Measurements from ENCODE around the gene FRG2C. TPM values are rescaled to one million over a fixed set of nuclear protein-coding genes. Genes with fewer than 3 reads are reported as not detected.
"Not testable (repeated sequence)": the region's sequence is repeated elsewhere in the genome, so short reads cannot be mapped to it uniquely, and the experiment has no call there.

The FRG2C gene
- not detected in 2 replicates for total RNA-seq (2014; rRNA removed; shearing (Covaris generic))
- not detected in 2 replicates for polyA plus RNA-seq (2015; cell fraction: cytosol; rRNA removed)
- polyA plus RNA-seq (2015; cell fraction: nucleus; rRNA removed) = not detected in 2 replicates

DNA sequence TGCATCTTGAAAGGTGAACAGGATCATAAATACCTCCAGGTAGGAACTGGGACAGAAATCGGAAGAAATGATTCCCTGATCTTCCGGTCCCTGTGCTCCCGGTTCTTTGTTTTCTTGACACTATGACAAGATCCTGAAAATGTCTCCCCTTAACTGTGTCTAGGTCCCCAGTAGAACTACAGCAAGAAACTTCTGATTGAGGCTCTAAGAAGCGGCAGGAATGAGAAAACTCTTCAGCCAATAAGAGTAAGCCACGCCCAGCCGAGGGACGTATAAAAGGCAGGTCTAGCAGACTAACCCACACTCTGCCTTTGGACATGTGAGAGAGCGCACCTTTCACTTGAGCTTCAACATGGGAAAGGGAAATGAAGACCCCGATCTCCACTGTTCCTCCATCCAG, at the start of gene FRG2C:
Gene FRG2C, plus strand, starts transcription at position 301 of the 400 bp plus-strand sequence. Its CDS starts 52 bp downstream, at position 353.
- not testable (repeated sequence) for DNase-seq (ENCODE audit: low read depth)

DNA sequence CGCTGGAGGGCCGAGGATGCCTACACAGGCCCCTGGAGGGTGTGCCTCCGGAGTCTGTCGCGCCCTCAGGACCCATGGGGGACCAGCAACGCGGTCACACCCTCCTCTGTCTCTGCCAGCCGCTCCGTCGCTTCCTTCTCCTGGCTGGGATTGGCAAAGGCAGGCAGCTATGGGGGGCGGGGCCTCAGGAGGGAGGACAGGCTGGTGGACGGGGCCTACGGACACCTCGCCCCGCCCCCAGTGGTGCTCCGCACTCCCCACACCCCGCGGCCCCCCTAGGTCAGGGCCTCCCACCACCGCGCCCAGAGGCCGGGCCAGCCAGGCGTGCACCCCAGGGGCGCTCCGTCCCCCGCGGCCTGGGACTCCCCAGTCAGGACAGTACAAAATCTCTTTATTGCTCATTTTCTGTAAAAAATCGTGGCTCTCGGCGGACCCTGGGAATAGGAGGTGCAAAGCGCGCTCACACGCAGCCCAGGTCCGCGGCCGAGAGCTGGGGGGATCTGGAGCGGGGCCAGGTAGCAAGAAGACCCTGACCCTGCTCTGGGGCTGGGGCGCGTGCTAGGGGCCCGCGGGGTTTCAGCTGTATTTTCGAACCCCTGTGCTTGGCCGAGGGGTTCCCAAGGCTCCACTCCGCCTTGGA, 45.3 kb upstream of the FRG2C start:
- DNase-seq (ENCODE audit: low read depth) = not testable (repeated sequence)

DNA sequence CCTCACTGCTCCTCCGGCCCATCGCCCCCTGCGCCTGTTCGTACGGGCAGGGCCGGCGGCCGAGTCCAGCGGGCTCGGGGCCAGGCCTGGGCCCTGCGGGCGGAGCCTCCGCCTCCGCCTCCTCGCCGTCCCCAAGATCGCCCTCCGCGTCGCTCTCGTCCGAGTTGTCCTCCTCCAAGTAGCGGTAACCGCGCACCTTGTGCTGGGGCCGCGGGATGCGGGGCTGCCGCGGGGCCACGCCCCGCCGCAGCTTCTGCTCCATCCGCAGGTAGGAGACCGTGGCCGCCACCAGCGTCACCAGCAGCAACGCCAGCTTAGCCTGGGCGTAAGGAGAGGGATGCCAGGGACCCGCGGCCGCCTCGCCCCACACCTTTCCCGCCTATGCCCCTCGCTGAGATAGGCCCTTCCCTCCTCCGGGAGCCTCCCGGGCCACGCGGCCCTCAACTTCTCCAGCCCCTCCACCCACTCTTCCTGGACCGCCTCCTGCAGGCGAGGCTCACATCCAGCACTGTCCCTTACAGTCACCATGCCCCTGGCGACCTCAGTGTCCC, 44.6 kb upstream of the FRG2C start:
- DNase-seq (ENCODE audit: low read depth) = not testable (repeated sequence)

DNA sequence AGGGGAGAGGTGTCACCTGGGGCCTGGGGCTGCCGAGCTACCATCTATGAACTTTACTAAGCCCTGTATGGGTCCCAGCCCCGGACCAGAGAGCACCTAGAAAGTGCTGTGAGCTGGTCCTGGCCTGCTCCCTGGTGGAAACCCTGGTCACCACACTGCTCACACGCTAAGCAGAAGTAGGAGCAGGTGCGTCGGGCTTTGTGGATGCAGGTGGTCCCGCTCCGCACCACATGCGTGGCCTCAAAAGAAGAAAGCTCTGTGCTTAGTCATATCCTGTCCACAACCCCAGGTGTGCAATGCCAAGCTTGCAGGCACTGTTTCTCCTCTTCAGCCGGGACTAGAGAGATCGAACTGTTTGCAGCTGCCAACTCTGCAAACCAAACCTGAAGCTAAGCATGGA, 42.4 kb upstream of the FRG2C start:
- DNase-seq (ENCODE audit: low read depth) = not testable (repeated sequence)

DNA sequence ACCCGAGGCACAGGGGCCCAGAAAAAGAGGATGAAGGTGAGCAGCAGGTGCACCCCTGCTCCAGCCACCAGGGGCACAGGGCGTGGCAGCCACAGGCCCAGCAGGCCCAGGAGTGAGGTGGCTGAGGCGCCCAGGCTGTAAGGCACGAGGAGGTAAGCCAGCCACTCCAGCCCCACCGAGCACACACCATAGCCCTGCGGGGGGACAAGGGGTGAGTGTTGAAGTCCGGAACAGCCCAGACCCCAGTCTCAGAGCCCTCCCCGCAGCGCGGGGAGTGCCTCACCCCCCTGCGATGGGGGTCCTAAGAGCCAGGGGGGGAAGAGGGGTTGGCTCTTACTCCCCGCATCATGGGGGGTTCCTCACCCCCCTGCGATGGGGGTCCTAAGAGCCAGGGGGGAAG, 40.5 kb upstream of the FRG2C start:
- DNase-seq (ENCODE audit: low read depth) = not testable (repeated sequence)

DNA sequence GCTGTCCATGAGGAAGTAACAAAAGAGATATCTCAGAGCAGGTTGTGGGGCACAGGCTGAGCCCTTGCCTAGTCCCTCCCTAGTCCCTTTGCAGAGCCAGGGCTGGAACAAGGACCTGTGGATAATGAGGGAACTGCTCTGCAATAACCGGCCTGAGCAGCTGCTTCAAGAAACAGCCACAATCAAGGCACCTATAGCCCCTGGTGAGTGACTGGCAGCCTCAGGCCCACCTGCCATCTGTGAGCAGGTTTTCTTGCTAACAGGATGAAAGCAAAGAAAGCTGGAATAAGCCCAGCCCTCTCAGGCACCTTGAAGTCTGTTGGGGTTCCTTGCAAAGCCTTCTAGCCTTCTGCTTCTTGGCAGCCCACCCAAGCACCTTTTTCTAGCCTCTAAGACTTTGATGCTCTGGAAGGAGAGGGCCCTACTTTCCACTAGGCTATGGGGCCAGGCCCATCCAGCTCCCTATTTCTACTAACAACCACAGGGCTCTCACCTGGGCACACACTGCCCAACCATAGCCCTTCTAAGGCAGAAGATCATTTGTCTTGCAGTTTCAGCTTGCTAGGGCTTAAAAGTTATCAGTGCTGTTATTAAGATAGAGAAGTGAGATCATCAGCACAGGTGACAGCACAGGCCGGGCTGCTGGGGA, 33.1 kb upstream of the FRG2C start:
- DNase-seq (ENCODE audit: low read depth) = not testable (repeated sequence)

DNA sequence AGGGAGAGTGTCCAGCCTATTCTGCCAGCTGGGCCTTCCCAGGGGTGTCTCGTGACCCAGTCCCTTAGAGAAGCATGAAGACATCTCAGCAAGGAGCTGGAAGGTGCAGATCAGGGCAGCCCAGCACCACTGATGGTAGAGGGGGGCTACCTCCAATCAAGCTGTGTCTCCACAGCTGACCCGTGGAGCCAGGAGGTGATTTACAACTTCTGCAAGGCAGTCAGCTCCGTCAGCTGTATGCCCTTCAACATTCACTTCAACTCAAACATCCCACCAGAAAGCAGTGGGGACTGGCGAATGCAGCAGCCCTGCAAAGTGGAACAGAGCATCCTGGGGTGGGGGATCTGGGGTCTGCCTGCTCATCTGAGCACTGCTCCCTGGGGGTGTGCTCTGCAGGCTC, 32.6 kb upstream of the FRG2C start:
- no peak for DNase-seq (ENCODE audit: low read depth)

DNA sequence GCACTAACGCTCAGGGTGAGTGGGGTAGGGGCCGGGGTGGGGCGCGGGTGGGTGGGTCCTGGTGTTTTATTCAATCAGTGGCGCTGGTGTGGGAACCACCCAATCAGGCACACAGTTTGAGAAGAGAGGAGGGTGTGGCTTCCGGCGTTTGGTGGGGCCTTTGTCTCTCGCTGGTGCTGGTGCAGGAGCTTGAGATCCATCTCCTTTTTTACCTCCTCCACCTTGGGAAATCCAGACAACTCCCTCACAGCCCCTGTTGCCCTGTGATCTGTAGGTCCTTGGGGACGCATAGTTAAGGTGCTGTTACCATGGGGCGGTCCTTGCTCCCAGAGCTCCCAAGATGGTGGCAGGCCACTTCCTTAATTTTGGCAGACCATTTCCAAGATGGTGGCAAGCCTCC, 25.2 kb upstream of the FRG2C start:
- DNase-seq (ENCODE audit: low read depth) = not testable (repeated sequence)

DNA sequence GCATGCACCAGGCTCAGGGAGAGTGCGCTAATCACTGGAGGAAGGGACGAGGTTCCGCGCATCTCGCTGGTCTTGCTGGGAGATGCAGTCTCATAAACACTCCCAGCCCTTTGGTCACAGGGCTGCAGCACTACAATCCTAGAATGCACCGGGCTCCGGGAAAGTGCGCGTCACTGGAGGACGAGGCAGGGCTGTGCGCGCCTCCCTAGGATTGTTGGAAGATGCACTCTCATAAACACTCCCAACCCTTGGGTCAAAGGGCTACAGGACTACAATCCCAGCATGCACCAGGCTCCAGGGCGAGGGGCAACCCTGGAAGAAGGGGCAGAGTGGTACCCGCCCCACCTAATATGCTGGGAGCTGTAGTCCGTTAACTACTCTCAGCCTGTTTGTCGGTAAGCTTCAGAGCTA, 23.0 kb upstream of the FRG2C start:
- DNase-seq (ENCODE audit: low read depth) = peak; percentile 83

DNA sequence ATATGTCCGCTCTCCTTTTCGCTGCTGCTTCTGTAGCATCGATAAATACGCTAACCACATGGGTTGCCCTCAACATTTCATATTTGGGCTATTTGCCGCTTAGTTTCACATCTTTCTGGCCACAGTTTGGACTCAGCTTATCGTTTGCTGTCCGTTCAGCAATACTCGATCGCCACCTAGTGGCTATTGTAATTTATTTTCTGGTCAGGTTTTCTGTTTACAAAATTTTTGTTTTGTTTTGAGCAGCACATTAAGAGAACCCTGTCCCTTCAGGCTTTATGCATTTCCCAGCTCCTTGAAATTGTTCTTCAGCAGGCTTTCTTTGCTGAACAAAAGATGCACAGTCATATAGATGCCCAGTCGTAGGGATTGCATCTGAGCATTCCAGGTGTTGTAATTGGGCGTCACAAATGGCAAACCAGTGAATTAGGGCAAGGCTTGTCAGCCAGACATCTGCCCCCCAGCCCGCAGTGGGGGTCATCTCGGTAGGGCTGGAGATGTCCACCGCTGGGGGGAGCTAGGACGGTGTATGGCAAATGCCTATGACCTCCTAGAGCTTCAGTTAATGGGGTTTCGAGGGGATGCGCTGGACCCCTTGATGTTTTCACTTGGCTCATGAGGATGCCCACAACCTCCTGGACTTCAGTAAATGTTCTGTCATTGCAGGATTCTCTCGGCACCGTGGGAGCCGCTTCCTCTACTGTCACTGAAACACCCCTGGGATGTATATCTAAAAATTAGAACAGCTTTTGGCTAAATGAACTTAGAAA, 20.9 kb upstream of the FRG2C start:
- DNase-seq (ENCODE audit: low read depth) = peak; percentile 24

DNA sequence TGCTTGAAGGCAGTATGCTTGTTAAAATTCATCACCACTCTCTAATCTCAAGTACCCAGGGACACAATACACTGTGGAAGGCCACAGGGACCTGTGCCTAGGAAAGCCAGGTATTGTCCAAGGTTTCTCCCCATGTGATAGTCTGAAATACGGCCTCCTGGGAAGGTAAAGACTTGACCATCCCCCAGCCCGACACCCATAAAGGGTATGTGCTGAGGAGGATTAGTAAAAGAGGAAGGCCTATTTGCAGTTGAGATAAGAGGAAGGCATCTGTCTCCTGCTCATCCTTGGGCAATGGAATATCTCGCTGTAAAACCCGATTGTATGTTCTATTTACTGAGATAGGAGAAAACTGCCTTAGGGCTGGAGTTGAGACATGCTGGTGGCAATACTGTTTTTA, 18.6 kb upstream of the FRG2C start:
- not testable (repeated sequence) for DNase-seq (ENCODE audit: low read depth)

DNA sequence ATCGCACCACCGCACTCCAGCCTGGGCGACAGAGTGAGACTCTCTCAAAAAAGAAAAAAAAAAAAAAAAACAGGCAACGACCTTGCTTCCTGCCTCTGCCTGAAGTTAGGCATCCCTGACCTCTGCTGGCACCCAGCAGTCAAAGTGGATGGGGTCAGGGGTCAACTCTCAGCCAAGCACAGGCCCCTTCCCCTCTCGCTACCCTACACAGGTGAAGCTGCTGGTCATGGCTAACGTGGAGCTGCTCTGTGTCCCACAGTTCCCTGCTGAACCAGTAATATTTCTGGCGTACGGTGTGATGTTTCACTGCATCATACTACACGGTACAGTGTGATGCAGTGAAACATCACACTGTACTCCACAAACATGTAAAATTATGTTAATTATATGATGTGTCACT, 13.9 kb upstream of the FRG2C start:
- no peak for DNase-seq (ENCODE audit: low read depth)

DNA sequence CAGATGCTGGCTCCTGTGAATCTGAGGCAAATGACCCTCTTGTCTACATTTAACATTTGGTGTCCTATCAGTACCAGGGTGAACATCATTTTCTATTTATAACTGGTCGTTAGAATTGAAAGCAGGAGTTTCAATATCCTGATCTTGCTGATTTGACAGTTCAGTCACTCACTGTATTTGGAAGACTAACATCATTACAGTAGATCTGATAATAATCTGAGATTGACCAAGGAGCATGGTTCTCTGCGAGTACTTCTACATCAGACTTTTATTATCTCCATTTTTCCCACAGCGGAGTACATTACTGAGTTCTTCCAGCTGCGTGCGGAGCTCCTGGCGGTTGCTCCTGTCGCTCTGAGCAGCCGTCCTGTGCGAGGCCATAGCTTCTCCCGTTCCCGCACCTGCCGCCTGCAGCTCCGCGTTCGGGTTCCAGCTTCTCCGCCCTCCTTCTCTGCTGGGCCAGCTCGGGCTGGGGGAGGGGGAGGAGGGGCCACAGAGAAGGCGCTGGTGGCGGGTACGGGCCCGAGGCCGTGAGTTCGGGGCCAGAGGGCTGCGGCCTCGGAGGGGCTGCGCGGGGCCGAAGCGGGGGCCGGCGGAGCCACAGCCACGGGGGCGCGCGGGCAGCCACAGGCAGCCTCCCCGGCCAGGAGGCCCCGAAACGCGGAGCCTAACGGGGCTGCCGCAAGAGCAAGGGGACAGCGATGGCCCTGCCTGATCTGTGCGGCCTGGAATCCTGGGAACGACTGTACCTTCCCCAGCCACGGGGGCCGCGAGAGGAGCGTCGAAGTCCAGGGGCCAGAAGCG, 8.8 kb upstream of the FRG2C start:
- not testable (repeated sequence) for DNase-seq (ENCODE audit: low read depth)

DNA sequence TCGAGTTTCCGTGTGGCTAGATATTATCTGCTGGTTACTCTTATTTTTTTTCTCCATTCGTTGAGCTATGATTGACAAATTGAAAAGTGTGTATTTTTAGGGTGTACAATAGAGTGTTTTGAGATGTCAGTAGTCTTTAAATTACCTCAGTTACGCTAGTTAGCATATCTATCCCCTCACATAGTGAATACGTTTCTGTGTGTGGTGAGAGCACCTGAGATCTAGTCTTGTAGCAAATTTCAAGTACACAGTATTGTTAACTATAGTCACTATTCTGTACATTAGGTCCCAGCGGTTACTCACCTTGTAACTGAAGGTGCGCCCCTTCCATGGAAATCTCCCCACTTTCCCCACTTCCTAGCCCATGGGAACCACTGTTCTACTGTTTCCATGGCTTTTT, 8.2 kb upstream of the FRG2C start:
- not testable (repeated sequence) for DNase-seq (ENCODE audit: low read depth)

DNA sequence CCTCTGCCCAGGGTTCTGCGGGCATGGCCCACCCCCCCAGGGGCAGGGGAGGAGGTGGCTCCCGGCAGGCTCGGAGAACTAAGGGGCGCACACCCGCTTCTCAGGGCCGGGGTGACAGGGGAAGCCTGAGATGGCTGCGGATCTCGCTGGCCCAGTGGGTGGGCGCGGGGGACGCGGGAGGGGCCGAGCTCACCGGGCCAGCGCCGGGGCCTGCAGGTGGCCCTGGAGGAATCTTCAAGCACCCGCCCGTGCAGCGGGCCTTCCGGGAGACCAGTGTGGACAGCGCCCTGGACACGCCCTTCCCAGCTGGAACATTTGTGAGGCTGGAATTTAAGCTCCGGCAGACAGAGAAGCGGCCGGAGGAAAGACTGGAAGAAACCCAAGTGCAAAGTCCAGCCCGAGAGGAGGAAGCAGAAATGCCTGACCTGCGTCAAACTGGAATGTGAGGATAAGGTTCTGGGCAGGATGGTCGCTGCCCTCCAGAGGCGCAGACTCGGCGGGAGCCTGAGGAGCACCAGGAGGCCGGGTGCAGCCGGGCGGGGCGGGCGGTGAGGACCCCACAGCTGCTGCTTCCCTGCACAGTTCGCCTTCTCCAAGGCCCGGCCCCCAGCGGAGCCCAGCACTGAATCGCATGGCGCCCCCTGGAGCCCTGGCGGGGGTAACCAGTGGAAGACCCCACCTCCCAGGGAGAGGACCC, 5.6 kb upstream of the FRG2C start:
- peak; percentile 45 for DNase-seq (ENCODE audit: low read depth)

DNA sequence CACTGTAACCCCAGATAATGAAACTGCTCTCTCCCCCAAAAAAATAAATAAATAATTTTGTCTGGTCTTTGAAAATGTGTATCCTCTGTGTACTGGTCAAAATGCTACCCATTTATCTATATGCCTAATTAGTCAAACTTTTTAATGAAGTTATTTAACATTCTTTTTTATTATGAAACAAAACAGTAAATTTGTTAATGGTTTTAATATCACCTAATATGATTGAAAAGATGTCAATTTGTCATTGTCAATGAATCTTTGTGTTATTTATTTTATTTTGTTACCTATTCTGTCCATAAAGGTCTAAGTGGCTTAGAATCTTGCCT, 5.1 kb upstream of the FRG2C start:
- DNase-seq (ENCODE audit: low read depth) = not testable (repeated sequence)

DNA sequence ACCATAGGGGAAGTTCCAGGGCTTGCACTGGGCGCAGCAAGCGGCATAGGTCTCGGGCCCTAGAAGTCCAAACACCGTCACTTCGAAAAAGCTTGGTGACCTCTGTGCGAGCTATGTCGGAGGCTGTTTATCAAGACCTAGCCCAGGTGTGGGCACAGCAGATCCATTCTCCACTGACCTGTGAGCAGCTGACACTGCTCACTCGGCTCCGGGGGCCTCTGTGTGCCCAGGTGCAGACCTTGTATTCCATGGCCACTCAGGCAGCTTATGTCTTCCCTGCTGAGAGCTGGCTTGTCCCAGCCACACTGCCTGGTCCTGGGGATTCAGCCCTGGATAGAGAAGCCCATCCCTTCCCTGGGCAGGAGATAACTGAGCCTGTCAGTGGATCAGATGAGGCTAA, 1.5 kb downstream of the FRG2C start:
- not testable (repeated sequence) for DNase-seq (ENCODE audit: low read depth)

DNA sequence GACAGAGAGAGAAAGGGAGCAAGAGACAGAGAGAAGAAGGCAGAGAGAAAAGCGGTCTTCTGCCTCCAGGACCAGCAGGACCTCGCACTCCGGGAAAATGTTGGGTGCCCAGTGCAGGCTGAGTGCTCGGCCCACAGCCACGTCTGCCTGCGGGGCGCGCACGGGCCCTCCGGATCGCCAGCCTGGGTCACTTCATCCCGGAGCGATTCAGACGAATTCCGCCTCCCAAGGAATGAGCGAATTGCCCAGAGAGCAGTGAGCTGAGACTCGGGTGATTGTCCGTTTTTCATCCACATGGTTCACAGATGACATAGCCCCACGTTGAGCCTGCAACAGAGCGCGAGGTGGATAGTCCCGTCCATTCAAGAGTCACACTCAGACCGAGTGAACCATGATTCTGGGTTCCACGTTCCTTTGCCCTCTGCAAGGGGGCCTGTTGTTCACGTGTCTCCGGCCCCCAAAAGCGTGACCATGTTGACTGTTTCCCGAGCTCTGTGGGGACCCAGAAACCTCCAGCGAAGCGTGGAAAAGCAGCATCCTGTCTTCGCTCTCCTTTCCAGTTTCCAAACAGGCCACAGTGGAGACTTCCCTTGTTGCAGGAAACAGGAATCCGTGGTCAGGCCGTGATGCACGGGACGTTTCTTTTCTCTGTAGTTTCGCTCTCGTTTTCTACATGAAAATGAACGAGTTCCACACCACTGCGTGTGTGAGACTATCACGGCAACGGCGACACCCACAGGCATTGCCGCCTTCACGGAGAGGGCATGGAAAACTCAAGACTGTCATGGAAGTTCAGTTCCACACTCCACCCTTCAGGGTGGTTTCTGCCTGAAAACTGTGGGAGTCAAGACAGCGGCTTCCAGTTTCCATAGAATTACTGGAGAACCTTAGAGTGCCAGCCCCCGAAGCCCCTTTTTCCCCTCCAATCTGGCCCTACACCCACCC, 3.9 kb downstream of the FRG2C start:
- not testable (repeated sequence) for DNase-seq (ENCODE audit: low read depth)

DNA sequence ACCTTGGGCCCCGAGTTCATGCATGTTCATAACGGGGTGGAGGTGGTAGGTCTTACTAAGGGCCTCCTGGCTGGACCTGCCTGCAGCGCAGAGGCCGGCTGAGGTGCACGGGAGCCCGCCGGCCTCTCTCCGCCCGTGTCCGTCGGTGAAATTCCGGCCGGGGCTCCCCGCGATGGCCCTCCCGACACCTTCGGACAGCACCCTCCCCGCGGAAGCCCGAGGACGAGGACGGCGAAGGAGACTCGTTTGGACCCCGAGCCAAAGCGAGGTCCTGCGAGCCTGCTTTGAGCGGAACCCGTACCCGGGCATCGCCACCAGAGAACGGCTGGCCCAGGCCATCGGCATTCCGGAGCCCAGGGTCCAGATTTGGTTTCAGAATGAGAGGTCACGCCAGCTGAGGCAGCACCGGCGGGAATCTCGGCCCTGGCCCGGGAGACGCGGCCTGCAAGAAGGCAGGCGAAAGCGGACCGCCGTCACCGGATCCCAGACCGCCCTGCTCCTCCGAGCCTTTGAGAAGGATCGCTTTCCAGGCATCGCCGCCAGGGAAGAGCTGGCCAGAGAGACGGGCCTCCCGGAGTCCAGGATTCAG, 4.7 kb downstream of the FRG2C start:
- DNase-seq (ENCODE audit: low read depth) = not testable (repeated sequence)

Data from HT1080 (cell line).